NB4 (cell line): ENCODE results near the gene RBM6.

Source experiments
- POLR2A ChIP-seq: IDR thresholded peaks from 2 replicates; pipeline ENCODE4 v1.6.1; 2011; ENCODE audit warnings: mild to moderate bottlenecking; ENCODE audit not compliant: insufficient read length; ENCODE audit errors: extremely low read depth
- TF ChIP-seq, protein P1 (sequence below): IDR thresholded peaks from 2 replicates; pipeline ENCODE4 v1.6.1; 2011; ENCODE audit warnings: low read depth, low read length
- TF ChIP-seq, protein P2 (sequence below): IDR thresholded peaks from one replicate; pipeline ENCODE4 v1.5.1; 2012; ENCODE audit warnings: low read depth, low read length

DNA sequence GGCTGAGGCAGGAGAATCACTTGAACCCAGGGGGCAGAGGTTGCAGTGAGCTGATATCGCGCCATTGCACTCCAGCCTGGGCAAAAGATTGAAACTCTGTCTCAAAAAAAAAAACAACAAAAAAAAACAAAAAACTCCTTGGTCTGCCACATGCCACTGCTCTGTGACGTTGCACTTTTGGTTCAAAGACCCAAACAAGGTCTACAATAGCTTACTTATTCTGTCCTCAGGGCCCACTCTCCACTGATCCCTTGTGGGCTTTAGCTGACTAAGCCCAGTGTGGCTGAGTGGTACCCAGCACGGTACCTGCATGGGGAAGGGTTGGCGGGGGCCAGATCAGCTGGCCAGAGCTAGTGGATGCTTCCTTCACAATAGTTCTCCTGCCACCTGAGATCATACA, 12.2 kb upstream of the RBM6 start:
- TF ChIP-seq, protein P1, sequence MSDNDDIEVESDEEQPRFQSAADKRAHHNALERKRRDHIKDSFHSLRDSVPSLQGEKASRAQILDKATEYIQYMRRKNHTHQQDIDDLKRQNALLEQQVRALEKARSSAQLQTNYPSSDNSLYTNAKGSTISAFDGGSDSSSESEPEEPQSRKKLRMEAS = no peak
- TF ChIP-seq, protein P2, sequence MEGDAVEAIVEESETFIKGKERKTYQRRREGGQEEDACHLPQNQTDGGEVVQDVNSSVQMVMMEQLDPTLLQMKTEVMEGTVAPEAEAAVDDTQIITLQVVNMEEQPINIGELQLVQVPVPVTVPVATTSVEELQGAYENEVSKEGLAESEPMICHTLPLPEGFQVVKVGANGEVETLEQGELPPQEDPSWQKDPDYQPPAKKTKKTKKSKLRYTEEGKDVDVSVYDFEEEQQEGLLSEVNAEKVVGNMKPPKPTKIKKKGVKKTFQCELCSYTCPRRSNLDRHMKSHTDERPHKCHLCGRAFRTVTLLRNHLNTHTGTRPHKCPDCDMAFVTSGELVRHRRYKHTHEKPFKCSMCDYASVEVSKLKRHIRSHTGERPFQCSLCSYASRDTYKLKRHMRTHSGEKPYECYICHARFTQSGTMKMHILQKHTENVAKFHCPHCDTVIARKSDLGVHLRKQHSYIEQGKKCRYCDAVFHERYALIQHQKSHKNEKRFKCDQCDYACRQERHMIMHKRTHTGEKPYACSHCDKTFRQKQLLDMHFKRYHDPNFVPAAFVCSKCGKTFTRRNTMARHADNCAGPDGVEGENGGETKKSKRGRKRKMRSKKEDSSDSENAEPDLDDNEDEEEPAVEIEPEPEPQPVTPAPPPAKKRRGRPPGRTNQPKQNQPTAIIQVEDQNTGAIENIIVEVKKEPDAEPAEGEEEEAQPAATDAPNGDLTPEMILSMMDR = no peak
- TF ChIP-seq POLR2A = no peak
